HG02763 (cell line): ENCODE results near the gene RNASEH2A.

Experiments used
- ATAC-seq: cut with Tn5 transposase; IDR thresholded peaks from one replicate; pipeline ENCODE4 v1.9.1; 2021; ENCODE audit warnings: mild to moderate bottlenecking, moderate library complexity; ENCODE audit not compliant: unreplicated experiment

RNASEH2A gene

DNA sequence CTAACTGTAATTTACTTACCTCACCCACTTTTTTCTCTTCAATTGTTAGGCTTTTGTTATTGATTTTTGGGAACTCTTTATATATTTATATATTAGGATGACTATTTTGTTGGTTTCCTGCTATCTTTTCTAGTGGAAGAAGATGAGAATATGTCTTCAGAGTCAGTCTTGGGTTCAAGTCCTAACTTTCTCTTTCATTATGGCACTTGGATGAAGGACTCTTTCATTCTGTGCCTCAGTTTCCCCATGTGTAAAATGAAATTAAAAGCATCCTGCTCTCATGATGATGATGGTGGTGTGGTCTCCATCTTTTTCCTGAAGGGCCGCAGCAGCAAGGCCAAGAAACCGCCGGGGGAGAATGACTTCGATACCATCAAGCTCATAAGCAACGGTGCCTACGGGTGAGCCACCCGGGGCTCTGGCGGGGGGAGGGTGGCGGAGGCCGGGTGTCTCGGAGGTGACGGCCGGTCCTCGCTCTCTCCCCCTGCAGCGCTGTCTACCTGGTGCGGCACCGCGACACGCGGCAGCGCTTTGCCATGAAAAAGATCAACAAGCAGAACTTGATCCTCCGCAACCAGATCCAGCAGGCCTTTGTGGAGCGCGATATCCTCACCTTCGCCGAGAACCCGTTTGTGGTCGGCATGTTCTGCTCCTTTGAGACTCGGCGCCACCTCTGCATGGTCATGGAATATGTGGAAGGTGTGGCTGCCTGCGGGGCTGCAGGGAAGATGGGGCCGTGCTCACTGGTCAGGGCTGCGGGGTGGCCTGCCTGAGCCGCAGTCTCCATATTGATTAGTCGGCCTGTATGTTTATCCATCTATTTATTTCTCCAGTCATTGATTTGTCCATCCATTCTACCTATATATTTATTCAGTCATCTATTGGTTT, 51.9 kb downstream of the RNASEH2A start:
- no peak for ATAC-seq

GRCh38 chr19:12859546-12859945, 53.2 kb downstream of the RNASEH2A start:
- ATAC-seq: no peak
